Measurements from ENCODE around the gene PLEKHH2.

DNA sequence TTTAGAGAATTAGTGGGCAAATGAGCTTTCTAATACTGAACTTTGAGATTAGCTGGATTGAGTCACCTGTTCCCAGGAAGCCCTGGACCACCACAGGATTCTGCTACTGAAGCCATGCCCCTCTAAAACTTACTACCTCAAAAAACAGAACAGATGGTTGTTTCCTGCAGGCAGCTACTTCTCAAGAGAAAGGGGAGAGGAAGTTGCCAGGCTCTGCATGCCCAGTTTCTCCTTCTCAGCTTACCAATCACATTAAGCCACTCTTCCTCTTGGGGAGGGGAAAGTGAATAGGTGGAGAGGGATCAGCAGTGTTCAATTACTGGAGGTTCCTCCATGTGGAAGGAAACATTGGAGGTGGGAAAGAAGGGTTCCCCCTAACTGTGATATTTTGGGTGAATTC, 64.1 kb downstream of the PLEKHH2 start:
- TF ChIP-seq GATA3 (IDR thresholded peaks at IDR 0.05; ENCODE audit: low read depth, low read length) (no peak), GATA2 (IDR thresholded peaks at IDR 0.05; ENCODE audit: low read depth, low read length) (no peak)
